HG03196 (cell line): Measurements from ENCODE around the gene FBLN5.
"Not testable (repeated sequence)": the region's sequence is repeated elsewhere in the genome, so short reads cannot be mapped to it uniquely, and the experiment has no call there.

Experiments used
- ATAC-seq: cut with Tn5 transposase; IDR thresholded peaks from one replicate; pipeline ENCODE4 v1.9.1; 2021; ENCODE audit not compliant: unreplicated experiment

Gene FBLN5

DNA sequence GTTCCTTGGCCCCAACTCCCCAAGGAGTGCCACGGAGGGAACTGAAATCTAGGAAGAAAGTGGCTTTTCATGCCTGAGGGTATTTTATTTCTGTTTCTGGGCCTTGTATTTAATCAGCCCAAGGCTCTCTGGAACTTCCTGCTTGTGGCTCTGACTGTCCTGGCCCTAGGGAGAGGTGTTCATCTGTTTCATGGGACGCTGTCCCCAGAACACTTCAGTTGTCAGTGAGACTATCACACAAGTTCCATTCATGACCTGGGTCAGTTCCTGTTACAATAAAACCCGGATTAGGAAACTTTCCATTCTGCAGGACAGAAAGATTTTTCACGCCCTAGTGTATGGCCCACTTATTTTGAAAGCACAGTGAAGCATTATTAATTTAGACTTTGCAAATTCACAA, 61.7 kb downstream of the FBLN5 start:
- no peak for ATAC-seq

DNA sequence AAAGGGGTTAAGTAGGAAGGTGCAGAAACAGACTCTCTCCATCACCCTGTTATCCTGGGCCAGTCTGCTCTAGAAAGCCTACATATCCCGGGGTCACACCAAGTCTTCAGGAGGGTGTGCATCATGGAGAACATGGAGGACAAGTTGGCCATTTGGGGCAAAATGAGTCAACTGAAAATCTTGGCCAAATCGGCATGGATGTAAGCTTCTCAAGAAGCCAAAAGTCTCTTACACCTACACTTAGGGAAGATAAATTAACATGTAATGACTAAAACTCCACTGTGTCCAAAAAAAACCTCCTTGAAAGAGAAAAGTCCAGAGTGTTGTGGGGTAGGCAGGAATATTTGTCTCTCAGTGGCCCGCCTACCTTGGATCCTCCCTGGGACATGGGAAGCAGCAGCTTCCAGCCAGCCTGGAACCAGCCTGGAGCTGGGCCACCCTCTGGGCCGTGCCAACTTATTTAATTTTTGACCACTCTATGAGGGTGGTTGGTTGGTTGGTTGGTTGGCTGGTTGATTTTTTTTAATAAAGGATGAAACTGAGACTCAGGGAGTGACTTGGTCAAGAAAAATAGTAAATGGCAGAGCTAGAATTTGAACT, 62.3 kb downstream of the FBLN5 start:
- ATAC-seq, result no peak

DNA sequence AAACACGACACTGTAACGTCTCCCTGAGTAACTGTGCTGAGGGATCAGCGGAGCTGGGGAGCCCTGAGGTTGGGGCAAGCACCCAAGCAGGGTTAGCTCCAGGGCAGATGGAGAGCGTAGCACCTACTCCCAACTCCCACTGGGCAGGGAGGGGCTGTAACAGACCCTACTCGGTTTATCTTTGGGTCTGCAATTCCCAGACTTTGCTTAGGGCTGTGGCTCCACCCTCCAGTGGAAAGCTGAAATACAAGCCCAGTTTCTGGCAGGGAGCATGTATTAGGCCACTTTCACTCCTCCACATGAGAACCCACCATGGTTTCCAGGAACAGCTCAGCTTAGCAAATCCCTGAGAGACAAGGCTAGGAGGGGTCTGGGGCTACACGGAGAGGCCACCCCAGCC, 62.8 kb downstream of the FBLN5 start:
- ATAC-seq, result no peak

DNA sequence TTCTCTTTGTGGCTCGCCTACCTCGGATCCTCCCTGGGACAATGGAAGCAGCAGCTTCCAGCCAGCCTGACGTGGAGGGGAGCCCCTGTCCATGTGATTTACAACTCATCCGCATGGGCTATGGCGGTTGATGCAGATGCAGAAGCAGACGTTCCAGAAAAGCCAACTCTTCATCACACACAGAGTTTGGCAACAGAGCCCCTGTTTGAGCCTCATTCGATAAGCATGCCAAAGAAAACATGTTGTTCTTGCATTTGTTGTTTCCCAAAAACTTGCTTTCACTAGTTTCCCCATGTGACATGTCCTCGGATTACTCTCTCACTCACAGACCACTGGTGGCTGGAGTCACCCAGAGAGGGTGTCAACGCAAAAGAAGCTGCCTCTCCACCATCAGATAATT, 63.7 kb downstream of the FBLN5 start:
- no peak for ATAC-seq

DNA sequence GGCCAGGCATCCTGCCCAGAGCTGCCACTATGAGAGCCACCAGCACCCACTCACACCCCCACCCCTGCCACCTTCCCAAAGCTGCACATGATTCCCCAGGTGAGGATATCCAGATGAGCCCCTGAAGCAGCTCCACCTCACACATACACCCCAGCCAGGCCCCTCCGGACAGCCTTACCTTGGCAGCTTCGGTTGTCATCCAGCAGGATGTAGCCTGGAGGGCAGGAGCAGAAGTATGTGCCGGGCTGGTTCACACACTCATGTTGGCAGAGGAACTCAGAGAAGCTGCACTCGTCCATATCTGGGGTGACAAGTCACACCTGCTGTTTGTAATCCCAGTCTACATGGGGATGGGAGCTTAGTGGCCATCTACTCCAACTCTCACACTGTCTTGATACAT, 64.7 kb downstream of the FBLN5 start:
- no peak for ATAC-seq

DNA sequence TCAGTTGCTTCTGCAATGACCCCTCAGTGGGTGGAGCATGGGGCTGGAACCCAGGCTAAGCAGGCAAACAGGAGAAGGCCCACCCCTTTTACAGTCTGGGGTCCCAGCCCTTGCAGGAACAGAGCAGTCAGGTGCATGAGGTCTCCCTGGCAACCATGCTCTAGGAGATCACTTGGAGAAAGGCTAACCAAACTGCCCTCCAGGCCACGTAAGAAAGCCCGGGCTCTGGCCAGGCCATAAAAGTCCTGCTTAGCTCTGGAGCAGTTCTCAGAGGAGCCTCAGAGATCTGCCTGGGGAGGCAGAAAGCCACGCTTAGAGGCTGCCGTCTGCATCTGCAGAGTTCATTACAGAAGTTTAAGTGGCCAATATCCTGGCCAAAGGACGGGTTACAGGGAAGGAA, 65.1 kb downstream of the FBLN5 start:
- no peak for ATAC-seq

DNA sequence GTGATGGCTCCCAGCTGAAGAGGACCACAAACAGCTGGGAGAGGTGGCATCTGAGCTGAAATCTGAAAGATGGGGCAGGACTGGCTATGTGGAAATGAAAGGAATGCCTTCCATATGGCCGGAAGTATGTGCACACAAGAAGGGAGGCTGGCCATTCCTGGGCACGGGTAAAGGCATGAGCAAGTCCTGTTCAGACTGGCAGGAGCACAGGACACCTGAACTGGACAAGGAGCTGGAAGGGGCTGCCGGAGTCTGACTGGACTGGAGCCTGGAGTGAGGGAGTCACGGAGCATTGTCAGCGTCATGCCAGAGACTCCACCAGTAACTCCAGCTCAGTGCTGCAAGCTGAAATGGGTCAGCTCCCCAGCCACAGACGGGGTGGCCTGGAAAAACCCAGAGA, 68.3 kb downstream of the FBLN5 start:
- ATAC-seq, result no peak

DNA sequence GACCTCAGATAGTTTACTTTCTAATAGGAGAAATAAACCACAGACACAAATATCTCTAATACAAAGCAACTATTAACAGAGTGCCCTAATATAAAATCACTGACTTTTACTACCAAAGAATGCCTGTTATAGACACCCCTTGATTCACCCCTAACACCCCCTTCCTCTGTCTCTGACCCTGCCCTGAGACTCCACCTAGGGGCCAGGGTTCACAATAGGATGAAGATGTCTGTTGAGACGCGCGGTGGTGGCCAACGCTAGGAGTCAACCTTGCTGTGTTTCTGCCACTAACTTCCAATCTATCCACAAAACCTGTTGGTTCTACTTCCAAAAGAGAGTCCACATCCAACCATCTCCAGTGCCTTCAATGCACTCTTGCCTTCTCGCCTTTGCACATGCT, 69.2 kb downstream of the FBLN5 start:
- no peak for ATAC-seq

DNA sequence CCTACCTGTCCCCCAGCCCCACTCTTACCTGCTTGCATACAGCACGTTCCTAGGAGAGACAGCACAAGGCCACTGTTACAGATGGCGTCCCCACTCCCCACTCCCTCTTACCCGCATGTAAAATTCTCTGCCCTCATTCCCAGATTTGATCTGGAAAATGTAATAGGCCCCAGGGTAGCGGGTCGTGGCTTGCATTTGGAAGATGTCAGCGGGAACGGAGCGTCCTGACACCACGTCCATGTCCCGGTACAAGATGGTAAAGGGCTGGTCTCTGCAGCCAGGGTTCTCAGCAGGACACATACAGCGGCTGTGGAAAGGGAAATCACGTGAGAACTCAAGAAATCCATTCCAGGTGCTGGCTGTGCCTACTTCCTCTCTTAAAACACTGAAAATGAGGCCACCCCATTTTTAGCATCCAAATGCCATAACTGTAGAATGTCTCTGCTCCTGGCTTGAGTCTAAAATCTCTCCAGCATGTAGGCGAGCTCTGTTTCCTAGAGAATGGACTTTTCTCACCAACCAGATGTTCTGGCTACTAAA, 70.0 kb downstream of the FBLN5 start:
- ATAC-seq, result no peak

DNA sequence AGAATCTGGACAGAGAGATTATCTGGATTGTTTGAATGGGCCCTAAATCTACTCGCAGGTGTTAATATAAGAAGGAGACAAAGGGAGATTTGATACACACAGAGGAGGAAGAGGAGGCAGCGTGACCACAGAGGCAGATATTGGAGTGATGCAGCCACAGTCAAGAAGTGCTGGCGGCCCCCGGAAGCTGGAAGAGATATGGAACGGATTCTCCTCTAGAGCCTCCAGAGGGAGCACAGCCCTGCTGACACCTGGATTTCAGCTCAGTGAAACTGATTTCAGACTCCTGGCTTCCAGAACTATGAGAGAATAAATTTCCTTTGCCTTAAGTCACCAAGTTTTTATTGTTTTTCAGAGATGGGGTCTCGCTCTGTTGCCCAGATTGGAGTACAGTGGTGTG, 71.0 kb downstream of the FBLN5 start:
- no peak for ATAC-seq

DNA sequence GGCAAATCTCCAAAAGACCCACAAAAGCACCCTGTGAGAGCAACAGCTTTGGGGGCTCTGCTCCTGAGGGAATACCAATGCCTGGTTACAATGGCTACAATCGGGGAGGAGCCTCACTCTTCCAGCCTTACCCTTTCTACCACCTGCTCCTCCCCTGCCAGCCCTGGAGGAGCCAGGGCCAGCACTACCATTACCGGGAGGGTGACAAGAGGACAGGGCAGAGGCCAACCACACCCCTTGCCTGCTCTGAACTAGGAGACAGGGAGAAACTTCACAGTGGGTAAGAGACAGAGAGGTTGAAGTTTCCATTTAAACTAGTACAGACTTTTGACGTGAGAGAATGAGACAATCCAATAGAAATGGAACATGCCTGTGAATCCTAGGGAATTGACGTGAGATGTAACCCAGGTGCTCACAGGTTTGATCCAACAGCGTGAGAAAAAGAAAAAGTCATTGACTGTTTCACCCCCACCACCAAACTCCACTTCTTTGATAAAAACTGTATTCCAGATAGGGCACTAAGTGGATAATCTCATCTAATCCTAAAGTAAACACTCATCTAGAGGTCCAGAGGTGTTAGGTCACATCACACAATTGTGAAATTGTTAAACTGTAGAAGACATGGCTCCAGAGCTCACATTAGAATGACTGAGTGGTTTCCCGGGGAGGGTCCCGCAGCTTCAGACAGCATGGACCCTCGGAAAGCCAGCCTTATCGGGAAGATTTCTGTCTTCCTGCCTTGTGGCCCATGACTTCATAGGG, 71.8 kb downstream of the FBLN5 start:
- no peak for ATAC-seq

DNA sequence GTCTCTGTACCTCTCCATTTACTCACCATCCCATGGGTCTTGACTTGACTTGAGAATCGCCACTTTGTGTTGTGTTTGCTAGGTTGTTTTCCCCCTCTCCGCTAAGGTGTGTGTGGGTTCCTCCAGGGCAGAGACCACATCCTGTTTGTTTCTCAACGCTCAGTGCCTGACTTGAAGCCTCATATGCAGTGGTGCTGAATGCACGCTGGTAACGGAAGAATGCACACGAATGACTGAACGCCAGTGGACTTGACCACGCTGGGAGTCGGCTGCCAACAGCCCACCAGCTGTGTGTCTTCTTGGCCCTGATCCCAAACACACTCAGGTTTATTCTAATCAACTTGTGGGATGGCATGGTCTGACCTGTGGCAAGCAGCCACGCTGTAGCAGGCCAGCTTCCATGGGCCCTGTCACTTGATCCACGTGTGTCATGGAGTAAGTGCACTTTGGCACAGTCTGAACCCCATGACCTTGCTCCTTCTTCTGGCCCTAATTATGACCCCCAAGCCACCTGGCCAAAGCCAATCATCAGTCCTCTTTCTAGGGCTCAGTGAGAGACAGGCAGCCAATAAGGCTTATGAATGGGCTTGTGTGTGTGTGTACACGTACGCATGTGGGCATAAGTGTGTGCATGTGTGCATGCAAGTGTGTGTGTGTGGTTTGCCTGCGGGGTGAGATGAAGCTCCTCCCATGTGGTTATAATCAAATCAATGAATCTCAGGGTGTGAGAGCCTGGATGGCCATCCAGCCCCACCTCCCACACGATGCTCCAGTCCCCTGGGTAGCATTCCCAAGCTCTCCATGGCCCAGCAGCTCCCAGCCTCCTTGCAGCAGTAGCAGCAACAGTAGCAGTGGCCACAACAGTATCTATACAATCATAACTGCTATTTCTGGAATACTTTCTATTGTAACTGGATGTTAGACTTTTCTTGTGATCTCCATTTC, 73.8 kb downstream of the FBLN5 start:
- ATAC-seq, result peak; percentile 73

DNA sequence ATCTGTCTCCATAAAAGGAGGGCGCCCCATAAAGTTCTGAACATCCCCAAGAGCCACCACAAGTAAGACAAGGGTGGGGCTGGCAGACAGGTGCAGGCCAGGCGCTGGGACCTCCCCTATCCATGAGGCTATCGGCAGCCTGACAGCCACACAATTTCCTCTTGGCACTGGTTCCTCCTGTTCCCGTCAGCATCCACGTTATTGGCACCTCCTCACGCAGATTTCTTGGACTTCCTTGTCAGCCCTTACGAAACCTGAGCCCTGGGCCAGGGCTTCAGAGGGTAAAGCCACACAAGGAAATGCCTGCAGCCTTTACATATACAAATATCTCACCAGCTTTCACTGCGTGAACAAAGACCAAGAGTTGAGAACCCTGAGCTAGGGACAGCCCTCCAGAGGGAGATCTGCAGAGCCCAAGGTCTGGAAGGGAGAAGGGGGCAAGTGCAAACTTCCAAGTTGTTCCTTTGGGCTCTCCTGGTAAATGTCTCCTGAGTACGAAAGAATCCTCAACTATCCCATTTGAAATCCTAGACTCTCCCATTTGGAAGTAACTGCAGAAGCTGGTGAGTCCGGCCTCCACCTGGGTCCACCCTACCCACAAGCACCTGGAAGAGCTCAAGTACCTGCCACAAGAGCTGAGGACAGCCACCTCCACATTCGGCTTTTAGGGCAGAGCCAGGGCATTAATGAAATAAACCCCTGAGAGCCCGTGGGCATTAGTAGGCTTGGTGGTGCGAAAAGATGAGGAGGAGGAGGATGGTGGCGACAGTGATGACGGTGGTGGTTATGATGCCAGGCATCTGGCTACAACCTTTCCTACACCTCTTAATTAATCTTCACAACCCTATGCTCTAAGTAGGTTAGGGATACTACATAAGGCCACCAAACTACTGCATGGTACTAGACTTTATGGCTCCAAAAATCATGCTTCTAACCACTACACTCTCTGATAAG, 74.7 kb downstream of the FBLN5 start:
- ATAC-seq, result peak; percentile 19

DNA sequence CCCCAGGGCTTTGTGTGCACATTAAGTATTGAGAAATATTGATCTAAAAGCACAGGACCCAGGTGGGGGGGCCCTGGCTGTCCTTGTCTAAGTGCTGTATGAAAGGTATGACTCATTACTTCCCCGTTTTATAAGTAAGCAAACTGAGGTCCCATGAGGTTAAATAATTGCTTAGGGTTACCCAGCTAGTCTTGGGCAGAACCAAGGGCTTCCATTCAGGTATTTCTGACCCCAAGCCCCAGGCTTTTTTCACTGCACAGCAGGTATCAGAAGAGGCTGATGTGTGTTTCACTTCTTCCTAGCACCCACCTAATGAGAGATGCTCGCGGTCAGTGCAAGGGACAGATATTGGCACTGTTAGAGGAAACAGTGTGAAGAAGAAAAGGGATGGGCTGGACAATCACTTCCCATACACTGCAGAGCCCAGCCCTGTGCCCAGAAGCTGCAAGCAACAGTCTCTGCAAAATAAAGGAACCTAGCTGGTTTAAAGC, 75.4 kb downstream of the FBLN5 start:
- peak; percentile 45 for ATAC-seq

DNA sequence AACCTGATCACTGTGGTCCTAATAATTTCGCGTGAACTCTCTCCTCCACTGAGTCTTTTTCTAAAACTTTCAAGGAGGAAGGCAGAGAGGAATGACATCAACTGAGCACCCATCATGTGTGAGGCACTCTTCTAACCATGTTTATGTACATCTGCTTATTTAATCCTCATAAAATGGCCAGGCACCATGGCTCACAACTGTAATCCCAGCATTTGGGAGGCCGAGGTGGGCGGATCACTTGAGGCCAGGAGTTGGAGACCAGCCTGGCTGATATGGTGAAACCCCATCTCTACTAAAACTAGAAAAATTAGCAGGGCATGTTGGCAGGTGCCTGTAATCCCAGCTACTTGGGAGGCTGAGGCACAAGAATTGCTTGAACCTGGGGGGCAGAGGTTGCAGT, 76.1 kb downstream of the FBLN5 start:
- not testable (repeated sequence) for ATAC-seq

DNA sequence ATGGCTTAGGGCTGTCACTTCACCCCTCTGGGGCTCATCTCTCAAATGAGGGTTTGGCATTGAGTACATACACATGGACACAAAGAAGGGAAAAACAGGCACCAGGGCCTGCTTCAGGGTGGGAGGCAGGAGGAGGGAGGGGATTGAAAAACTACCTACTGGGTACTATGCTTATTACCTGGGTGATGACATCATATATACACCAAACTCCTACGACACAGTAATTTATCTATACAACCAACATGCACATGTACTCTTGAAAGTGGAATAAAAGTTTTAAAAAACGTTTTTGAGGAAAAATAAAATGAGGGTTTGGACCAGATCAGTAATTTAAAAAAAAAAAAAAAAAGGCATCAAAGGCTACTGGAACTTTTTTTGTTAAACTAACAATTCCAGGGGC, 76.6 kb downstream of the FBLN5 start:
- ATAC-seq, result no peak

DNA sequence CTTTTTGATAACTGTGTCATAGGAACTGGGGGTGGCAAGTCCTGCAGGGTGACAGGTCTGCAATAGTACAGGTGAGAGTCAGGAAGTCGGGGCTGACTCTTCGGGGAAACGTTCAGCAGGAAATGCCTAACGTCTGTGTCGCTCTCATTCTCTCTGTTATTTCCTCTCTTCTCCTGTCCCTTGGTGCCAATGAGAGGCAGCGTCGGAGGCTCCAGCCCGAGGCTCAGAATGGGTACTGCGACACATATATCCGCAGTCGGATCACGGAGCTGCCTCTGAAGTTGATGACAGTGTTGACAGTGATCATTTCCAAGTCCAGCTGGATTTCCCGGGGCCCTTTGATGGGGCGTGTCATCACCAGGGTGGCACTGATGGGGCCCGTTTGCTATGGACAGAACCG, 77.5 kb downstream of the FBLN5 start:
- no peak for ATAC-seq

DNA sequence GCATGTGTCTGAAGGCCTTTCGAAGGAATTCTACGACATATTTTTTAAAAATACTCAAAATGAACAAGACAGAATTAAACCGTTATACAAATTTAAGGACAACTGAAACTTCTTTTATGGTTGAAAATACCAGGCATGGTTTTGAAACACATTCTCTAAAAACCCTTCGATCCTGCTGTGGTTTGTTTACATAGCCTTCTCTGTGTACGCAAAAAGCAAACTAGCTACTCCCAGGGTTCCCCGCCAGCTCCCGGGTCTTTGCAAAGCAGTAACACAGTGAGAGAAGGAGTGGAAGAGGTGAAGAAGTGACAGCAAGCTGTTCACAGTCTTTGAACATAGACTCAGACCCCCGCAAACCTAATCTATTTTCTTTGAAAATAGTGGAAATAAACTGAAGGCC, 77.9 kb downstream of the FBLN5 start:
- no peak for ATAC-seq

DNA sequence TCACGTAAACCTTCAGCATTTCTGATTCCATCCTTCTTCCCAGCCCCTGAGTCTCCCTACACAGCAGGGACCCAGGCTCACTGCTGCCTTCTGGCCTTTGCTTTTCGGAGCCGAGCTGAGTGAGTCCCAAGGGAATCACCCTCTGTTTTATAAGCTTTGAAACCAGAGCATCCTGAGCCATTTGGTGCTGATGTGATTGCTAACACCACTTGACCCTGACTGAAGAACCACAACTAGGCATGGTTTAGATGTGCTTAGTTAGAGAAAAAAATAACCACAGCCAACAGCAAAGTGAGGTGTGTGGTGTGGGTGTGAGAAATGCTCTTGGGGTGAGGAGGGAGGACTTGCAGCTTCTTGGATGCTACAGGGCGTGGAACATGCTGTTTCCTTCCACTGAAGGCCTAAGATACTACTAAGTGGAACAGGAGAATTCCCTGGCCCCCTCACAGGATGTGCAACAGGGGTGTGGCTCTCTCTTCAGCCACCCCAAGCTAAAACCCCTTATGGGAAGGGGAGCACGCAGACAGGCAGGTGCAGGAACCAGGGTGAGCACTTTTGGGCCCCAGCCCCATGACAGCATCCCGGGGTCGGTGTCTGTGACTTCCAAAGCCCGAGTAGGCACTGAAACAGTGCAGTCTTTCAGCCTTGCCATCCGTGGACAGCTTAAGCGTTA, 80.0 kb downstream of the FBLN5 start, which contains the start of gene TC2N:
Gene TC2N (minus strand): TSS at position 221 of the 673 bp plus-strand sequence. CDS start 53,767 bp downstream, outside the sequence.
- no peak for ATAC-seq
